ENCODE data around the gene EVA1C.
"Not testable (repeated sequence)": the region's sequence is repeated elsewhere in the genome, so short reads cannot be mapped to it uniquely, and the experiment has no call there.

EVA1C gene

DNA sequence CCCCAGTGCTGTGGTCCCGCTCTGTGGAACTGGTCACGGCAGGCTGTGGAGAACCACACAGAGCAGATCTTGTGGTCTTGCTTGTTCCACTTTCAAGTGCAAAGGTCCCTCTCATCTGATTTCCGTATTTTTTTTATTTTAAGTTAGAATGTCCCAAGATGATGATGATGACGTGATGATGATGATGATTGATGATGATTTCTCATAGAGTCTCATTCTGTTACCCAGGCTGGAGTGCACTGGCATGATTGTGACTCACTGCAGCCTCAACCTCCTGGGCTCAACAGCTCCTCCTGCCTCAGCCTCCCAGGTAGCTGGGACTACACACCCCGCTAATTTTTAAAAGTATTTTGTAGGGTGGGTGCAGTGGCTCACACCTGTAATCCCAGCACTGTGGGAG lies 12.2 kb downstream of the EVA1C start:
- no peak for DNase-seq (ENCODE audit: low read depth)

DNA sequence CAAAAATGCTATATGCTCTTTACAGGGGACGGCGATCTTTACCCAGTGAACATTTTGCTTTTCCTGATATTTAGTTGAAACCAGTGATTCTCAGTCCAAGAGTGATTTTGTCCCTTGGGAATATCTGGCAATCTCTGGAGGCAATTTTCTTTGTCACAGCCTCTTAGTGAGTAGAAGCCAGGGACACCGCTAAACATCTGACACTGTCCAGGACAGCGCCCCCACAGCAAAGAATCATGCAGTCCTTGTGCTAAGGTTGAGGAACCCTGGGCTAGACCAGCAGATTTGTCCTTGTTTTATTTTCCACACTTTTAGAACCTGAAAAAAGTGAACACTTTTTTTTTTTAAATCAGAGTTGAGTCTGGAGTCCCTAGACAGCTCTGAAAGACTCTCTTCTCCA lies 13.1 kb downstream of the EVA1C start:
- no peak for DNase-seq (ENCODE audit: low read depth)

DNA sequence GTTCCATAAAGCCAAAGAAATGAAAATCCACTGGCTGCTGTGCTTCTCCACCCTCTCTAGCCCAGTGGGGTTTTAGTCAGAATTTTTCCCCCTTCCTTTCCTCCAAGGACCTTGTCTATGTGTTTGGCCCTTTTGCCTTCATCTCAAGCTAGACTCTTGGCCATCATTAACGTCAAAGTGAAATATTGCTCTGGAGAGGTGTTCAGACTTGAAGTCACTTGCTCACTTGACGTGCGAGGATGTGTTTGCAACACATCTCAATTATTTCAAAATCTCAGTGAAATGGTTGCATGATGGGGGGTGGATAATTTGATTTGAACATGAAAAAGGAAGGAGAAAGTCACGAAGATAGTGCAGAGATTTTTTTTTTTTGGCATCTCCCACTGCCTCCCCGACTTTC lies 13.6 kb downstream of the EVA1C start:
- DNase-seq (ENCODE audit: low read depth), result no peak

DNA sequence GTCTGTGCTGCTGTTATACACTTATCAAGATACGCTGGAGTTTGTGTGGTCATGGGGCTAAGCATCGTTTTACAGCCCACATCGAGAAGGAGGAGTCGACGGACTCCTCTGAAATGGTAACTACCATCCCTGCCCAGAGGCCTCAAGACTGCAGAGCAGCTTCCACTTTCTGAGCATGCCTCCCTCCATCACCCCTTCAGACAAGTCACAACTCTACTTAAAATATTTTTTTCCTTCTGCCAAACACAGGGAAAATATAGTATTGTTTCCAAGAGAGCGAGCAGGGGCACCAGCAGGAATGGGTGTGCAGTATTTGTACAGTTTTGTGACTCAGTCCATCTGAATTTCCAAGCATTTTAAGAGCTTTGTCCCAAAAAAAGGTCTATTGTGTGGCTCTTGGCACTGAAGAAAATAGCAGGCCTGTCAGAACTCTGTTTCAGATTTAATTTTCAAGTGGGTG lies 14.1 kb downstream of the EVA1C start:
- DNase-seq (ENCODE audit: low read depth), result no peak

- no peak for DNase-seq (ENCODE audit: low read depth)
Measured at GRCh38 chr21:32427958-32428623, 15.6 kb downstream of the EVA1C start.

DNA sequence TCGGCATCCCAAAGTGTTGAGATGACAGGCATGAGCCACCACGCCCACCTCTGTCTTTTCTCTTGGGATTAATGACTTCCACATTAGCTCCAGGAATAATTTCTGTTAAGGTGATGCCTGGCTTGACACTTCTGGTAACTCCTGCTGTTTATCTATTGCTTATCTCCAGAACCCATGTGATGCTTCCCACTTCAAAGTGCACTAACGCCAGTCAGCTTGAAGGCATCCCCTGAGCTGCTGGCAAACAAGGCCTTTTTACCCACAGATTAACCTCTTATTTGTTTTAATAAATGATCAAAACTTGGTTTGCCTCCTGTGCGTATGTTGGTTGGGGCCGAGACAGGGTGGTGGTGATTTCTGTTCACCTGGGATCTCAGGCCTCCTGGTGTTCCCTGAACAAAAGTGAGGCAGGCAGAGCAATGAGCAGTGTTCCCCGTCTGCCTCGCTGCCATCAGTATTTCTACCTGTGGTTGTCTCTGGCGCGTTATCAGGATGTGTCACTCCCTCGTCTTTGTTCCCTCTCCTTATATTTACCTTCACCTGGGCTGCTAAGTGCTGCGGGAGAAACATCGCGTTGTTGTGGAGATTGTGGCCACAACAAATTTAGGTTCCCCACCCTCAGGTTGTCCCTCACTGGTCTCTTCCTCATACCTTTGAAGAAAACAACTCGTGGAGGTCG lies 20.6 kb downstream of the EVA1C start:
- not testable (repeated sequence) for DNase-seq (ENCODE audit: low read depth)

GRCh38 chr21:32437729-32438128 lies 25.2 kb downstream of the EVA1C start:
- DNase-seq (ENCODE audit: low read depth), result no peak

GRCh38 chr21:32442566-32443318 lies 30.2 kb downstream of the EVA1C start:
- DNase-seq (ENCODE audit: low read depth), result no peak

DNA sequence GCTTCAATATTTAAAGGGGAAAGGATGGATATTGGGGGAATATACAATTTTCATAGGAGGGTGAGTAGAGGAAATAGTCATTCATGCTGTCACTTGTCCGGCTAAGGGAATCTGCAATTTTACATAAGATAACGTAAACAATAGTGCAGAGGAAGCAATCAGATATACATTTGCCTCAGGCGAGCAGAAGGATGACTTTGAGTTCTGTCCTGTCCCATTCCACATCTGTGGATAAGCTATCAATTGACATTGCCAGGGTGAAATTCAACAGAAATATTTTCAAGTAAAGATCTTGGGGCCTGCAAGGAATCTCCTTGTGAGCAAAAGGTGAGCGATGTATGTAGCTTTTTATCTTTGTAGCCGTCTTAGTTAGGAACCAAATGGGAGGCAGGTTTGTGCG lies 32.6 kb downstream of the EVA1C start:
- no peak for DNase-seq (ENCODE audit: low read depth)

GRCh38 chr21:32446440-32446839 lies 33.9 kb downstream of the EVA1C start:
- DNase-seq (ENCODE audit: low read depth), result not testable (repeated sequence)

DNA sequence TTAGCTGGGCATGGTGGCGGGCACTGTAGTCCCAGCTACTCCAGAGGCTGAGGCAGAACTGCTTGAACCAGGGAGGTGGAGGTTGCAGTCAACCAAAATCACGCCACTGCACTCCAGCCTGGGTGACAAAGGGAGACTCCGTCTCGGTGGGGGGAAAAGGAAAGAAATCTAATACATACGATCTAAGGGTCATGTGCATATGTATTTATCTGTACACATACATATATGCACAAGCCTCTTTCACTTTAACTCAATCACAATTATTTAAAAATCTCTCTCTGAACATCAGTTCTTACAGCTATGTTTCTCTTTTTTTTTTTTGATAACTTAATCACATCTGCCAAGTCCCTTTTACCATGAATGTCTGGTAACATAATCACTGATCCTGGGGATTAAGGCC lies 34.7 kb downstream of the EVA1C start:
- DNase-seq (ENCODE audit: low read depth), result no peak

- DNase-seq (ENCODE audit: low read depth), result no peak
Measured at GRCh38 chr21:32448803-32449594, 36.5 kb downstream of the EVA1C start.

DNA sequence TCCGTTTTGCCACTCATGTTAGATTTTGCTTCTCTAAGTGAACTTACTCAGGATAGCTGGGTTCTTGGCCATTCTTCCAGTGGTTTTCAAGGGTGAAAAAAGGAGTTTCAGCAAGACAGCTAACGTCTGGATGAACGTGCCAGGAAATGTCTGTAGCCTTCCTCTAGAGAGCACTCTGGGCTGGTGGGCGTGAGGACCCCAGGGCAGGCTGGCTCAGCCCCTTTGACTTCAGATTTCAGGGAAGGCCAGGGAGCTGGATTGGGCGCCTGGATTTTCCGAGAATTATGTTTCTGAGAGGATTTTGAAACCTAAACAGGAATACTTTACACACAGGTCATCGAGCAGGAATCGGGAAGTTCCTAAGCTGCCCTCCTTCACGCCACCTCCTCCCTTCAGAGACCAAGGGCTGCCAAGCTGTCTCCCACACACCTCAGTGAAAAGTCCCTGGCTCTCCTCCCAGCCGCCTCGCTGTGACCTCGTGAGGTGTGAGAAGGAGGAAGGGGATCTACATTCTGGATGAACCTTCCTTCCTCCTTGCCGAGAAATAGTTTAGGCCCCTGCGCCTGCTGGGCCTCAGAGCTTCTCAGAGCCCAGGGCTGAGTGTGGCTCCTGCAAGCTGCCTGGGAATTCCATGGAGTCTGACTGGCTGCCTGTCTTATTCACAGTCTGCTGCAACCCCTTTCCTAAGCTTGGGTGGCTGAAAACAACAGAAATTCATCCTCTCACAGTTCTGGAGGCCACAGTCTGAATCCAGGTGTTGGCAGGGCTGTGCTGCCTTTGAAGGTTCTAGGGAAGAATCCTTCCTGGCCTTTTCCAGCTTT lies 38.6 kb downstream of the EVA1C start:
- not testable (repeated sequence) for DNase-seq (ENCODE audit: low read depth)

DNA sequence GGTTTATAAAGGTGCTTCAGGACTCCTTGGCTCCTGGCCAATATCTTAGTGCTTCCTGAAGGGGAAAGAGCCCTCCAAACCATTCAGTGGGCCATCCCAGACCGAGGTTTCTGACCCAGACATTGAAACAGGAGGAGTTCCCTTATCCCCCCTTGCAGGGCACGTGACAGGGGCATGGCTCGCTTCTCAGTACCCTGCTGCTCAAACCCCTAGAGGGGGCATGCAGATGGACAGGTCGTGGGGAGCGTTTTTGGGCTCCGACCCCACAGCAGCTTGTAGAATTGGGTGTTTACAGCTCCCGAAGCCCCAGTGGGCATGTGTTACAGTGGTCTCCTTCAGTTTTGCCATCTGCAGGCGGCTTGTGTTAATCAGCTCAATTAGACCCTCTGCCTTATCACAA lies 39.7 kb downstream of the EVA1C start:
- DNase-seq (ENCODE audit: low read depth), result not testable (repeated sequence)

DNA sequence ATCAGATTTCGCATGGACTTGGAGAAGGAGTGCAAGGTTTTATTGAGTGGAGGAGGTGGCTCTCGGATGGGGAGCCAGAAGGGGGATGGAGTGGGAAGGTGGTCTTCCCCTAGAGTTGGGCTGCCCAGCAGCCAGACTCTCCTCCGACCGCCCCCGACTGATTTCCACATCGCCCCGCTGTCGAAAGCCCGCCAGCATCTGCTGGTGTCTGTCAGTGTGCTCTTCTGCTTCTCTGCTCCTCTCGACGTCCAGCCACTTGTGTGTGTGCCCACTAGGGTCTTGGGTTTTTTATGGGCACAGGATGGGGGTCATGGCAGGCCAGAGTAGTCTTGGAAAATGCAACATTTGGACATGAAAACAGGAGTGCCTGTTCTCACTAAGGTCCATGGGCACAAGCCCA lies 40.1 kb downstream of the EVA1C start:
- DNase-seq (ENCODE audit: low read depth), result no peak

- DNase-seq (ENCODE audit: low read depth), result no peak
Measured at GRCh38 chr21:32455548-32455947, 43.0 kb downstream of the EVA1C start.

- no peak for DNase-seq (ENCODE audit: low read depth)
Measured at GRCh38 chr21:32456497-32456918, 44.0 kb downstream of the EVA1C start.

GRCh38 chr21:32457360-32457840 lies 44.9 kb downstream of the EVA1C start:
- DNase-seq (ENCODE audit: low read depth), result no peak

- no peak for DNase-seq (ENCODE audit: low read depth)
Measured at GRCh38 chr21:32457962-32458361, 45.5 kb downstream of the EVA1C start.

DNA sequence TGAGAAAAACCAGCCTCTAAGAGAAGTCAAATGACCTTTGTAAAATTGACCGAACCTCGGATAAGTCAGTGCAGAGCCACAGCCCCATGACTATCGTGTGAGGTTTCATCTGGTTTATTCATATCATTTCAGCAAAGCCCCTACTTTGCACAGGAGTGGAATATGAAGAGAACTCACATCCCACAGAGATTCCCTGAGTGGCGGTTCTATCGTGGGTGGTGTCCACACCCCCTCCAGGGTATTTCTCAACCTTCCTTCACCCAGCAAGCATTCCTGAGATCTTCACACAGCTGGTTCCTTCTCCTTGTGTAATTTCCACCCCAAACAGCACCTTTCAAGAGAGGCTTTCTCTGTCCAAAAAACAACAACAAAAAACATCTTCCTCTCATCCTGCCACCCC lies 47.5 kb downstream of the EVA1C start:
- DNase-seq (ENCODE audit: low read depth), result no peak

DNA sequence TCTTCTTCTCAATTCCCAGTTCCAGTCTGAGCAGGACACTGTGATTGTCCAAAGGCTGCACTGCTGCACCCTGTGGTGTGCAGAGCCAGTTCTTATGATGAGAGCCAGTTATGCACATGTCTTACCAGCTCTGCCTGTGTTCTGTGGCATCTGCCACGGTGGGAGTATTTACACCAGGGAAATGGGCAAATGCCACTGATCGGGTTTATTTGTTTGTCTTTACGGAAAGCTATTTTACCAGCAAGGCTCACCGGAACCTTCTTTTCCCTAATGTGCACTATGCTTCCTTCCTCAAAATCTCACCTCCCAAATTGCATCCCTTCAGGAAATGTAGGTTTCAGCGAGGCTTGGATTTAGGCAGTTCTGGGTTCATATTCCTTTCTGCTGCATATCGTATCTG lies 49.0 kb downstream of the EVA1C start:
- no peak for DNase-seq (ENCODE audit: low read depth)

All from stimulated activated CD4-positive, alpha-beta T cell treated with anti-CD3 and anti-CD28 coated beads, Interleukin-2, amount 100 ng/mL, for 4 hours (primary cell).